Lung (tissue), 12 donors: ENCODE results near the gene GOLGA6C. TPM values are rescaled to one million over a fixed set of nuclear protein-coding genes. Genes with fewer than 3 reads are reported as not detected.
"Not testable (repeated sequence)": the region's sequence is repeated elsewhere in the genome, so short reads cannot be mapped to it uniquely, and the experiment has no call there.

ENCODE experiments used
- ATAC-seq: fragments of 200-7000 bp; cut with Tn5 transposase; one replicate; pipeline ENCODE4 v1.9.1; 2020; ENCODE audit warnings: moderate number of reproducible peaks; ENCODE audit not compliant: insufficient read depth, low FRiP score
- DNase-seq, 3 donors: peaks; one replicate each; pipeline ENCODE4 v3.0.0-alpha.2; 2013 to 2017
- H3K27ac ChIP-seq, 2 donors: one replicate each; pipeline ENCODE4 v1.5.1; 2013; ENCODE audit warnings: mild to moderate bottlenecking in 2 of 2, moderate library complexity in 2 of 2, control low read depth in 1 of 2, inconsistent platforms in 1 of 2, low read depth in 1 of 2, low read length in 1 of 2
- H3K27me3 ChIP-seq, 3 donors: one replicate each; pipeline ENCODE4 v1.5.1; 2013; ENCODE audit warnings: low read length in 2 of 3; ENCODE audit not compliant: control insufficient read depth in 3 of 3, insufficient read depth in 3 of 3
- H3K36me3 ChIP-seq, 4 donors: one replicate each; pipeline ENCODE4 v1.5.1; 2013; ENCODE audit warnings: low read length in 4 of 4, mild to moderate bottlenecking in 1 of 4, moderate library complexity in 1 of 4; ENCODE audit not compliant: control insufficient read depth in 4 of 4, insufficient read depth in 4 of 4
- H3K4me1 ChIP-seq, 5 donors: one replicate each; pipeline ENCODE4 v1.5.1; 2013; ENCODE audit warnings: low read length in 5 of 5, mild to moderate bottlenecking in 2 of 5, moderate library complexity in 1 of 5; ENCODE audit not compliant: control insufficient read depth in 5 of 5, insufficient read depth in 5 of 5
- H3K4me3 ChIP-seq: one replicate; pipeline ENCODE4 v1.5.1; 2013; ENCODE audit warnings: mild to moderate bottlenecking, control low read depth, moderate library complexity
- H3K9ac ChIP-seq, 2 donors: one replicate each; pipeline ENCODE4 v1.5.1; 2013; ENCODE audit warnings: low read length in 2 of 2, control low read depth in 1 of 2; ENCODE audit not compliant: insufficient read depth in 1 of 2
- H3K9me3 ChIP-seq, 4 donors: one replicate each; pipeline ENCODE4 v1.5.1; 2013; ENCODE audit warnings: low read length in 3 of 4, mild to moderate bottlenecking in 1 of 4, moderate library complexity in 1 of 4; ENCODE audit not compliant: control insufficient read depth in 4 of 4, insufficient read depth in 3 of 4
- WGBS, 2 donors: extraction: QIAGEN DNeasy Blood & Tissue Kit; methylation state at CpG; one replicate each; pipeline ENCODE4 v1.1.7; 2013; 5-methylcytosine and 5-hydroxymethylcytosine counted together
- polyA plus RNA-seq, 2 donors: library from polyadenylated mRNA; stranded (reverse); fragments of 200-250 nt; gene quantifications; one replicate each; pipeline ENCODE4 v1.2.1, GENCODE V29; 2013
- total RNA-seq, 2 donors: library from RNA; depleted of rRNA in 1 of 2; stranded (reverse); fragments of >200 nt in 1 of 2; gene quantifications; one replicate each; pipeline ENCODE4 v1.2.1, GENCODE V29; 2014 to 2021
- TF ChIP-seq, protein P1 (sequence below): IDR thresholded peaks from 2 replicates; pipeline ENCODE4 v1.5.1; 2012; ENCODE audit warnings: mild to moderate bottlenecking; ENCODE audit errors: control extremely low read depth, extremely low read depth
- donor health status: control.
- donor health status: control.
- donor health status: Bipolar disorder and iron deficiency.
- donor health status: healthy.
- donor health status: DM: yes; HTN: yes; CAD: no.

The GOLGA6C gene
- total and polyA plus RNA-seq, 4 donors: 0.01 TPM; not detected in 3

DNA sequence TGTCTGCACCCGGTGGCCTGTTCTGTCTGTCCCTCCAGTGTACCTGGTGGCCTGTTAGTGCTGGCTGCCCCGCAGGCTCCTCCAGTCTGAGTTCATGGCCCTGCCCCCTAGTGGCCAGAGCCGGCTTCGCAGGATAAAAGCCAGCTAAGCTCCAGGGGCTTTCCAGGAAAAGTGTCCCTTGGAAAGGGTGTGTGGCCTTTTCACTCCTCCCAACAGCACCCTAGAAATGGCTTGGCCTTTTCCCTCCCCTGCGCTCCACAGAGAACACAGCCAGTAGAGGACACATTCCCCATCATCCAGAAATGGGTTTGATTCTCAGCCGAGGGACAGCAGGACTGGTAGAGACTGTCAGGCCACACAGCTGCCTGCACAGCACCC lies 41.2 kb downstream of the GOLGA6C start:
- WGBS, 2 donors: 6 to 19% methylated on average over 4 to 6 of the region's 6 CpGs
- H3K27ac ChIP-seq, DNase-seq, H3K4me3 ChIP-seq, H3K9me3 ChIP-seq, H3K27me3 ChIP-seq, H3K36me3 ChIP-seq, H3K4me1 ChIP-seq, H3K9ac ChIP-seq: not testable (repeated sequence)
- ATAC-seq: peak; percentile 75

DNA sequence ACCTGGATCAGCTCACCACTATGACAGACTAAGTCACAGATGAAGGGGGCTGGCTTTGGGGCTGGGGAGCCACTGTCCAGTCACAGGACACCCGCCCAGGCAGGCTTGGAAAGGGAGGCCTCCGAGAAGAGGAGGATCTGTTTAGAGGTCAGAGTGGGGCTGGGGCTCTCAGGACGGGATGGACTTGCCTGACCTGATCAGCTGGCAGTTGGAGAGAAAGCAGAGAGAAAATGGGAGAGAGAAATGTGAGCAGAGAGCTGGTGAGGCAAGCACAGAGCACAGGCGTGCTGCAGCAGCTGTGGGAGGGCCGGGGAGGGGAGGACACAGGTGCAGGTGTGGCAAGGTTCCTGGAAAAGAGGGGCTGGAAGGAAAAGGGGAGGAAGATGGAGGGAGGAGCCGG lies 41.9 kb downstream of the GOLGA6C start:
- not testable (repeated sequence) for H3K4me3 ChIP-seq, H3K27me3 ChIP-seq, ATAC-seq, H3K4me1 ChIP-seq, H3K27ac ChIP-seq, H3K9me3 ChIP-seq, DNase-seq, H3K36me3 ChIP-seq, H3K9ac ChIP-seq
- 61 to 68% methylated on average over 5 to 6 of the region's 6 CpGs for WGBS, 2 donors

DNA sequence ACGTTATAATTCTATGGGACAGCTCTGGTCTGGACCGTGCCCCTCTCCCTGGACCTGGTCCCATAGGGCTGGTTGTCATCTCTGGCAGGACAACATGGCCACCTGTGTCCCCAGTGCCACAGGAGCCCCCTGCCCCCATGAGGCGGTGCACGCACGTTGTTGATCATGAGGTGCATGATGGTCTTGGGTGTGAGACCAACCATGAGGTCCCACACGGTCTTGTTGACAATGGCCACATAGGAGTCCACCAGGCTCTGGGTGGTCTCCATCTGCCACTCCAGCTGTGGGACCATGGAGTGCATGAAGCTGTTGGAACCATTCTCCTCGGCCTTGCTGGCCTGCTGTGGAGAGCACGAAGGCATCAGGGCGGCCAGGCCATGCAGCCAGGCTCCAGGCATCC lies 44.2 kb downstream of the GOLGA6C start:
- no peak overlapping the region for H3K27ac ChIP-seq
- H3K4me1 ChIP-seq: no peaks in the 10 kb centered on the region
- H3K36me3 ChIP-seq: no peaks in the 10 kb centered on the region
- no peak for DNase-seq
- ATAC-seq: no peak
- H3K9ac ChIP-seq: no peak overlapping the region
- TF ChIP-seq, protein P1, sequence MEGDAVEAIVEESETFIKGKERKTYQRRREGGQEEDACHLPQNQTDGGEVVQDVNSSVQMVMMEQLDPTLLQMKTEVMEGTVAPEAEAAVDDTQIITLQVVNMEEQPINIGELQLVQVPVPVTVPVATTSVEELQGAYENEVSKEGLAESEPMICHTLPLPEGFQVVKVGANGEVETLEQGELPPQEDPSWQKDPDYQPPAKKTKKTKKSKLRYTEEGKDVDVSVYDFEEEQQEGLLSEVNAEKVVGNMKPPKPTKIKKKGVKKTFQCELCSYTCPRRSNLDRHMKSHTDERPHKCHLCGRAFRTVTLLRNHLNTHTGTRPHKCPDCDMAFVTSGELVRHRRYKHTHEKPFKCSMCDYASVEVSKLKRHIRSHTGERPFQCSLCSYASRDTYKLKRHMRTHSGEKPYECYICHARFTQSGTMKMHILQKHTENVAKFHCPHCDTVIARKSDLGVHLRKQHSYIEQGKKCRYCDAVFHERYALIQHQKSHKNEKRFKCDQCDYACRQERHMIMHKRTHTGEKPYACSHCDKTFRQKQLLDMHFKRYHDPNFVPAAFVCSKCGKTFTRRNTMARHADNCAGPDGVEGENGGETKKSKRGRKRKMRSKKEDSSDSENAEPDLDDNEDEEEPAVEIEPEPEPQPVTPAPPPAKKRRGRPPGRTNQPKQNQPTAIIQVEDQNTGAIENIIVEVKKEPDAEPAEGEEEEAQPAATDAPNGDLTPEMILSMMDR: no peak
- no peak overlapping the region for H3K4me3 ChIP-seq
- H3K27me3 ChIP-seq: peaks cover 0 to 4% (median 3%) of the 10 kb centered on the region in 3 donors
- H3K9me3 ChIP-seq: no peaks in the 10 kb centered on the region
- 87 to 93% methylated on average over 9 of the region's 9 CpGs for WGBS, 2 donors

DNA sequence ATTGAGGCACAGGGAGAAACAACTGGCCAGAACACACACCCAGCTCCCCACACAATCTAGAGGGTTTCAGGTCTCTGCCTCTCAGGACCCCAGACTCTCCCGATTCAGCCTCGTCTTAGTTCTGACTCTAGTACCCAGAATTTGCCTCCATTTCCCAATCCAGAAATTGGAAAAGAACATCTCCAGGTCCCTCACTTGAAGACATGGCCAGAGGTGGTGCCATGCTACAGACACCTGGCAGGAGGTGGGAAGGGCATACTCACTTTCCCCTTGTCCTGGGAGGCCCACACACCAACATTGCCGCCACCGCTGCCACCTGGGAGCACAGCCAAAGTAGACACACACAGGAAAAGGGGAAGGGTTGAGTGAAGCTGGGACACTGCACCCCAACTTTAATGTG lies 44.6 kb downstream of the GOLGA6C start:
- H3K36me3 ChIP-seq, ATAC-seq, DNase-seq, H3K4me3 ChIP-seq, H3K9ac ChIP-seq, H3K4me1 ChIP-seq, H3K27me3 ChIP-seq, H3K9me3 ChIP-seq, H3K27ac ChIP-seq: not testable (repeated sequence)
- 92 to 97% methylated on average over 4 of the region's 4 CpGs for WGBS, 2 donors

DNA sequence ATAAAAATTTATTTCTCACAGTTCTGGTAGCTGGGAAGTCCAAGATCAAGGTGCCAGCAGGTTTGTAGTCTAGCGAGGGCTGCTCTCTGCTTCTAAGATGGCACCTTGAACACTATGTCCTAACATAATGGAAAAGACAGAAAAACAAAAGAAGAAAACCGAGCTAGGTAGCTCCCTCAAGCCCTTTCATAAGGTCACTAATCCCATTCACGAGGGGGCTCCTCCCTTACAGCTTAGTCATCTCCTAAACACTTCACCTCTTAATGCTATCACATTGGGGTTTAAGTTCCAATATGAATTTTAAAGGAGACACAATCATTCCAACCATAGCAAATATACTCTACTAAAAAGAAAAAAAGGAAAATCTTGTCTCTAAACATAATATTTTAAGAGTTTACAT lies 48.1 kb downstream of the GOLGA6C start:
- H3K9me3 ChIP-seq: no peaks in the 10 kb centered on the region
- peaks cover 0 to 14% (median 5%) of the 10 kb centered on the region in 3 donors for H3K27me3 ChIP-seq
- TF ChIP-seq, protein P1: no peak
- no peak overlapping the region for H3K4me3 ChIP-seq
- H3K9ac ChIP-seq: no peak overlapping the region
- no peak overlapping the region for H3K27ac ChIP-seq
- ATAC-seq: no peak
- DNase-seq: no peak
- H3K4me1 ChIP-seq: no peaks in the 10 kb centered on the region
- H3K36me3 ChIP-seq: no peaks in the 10 kb centered on the region
- WGBS, 2 donors: 65 to 74% methylated on average over 3 of the region's 3 CpGs
